GM12878 (cell line): ENCODE measurements around the gene LY6G5B. TPM values are rescaled to one million over a fixed set of nuclear protein-coding genes. Genes with fewer than 3 reads are reported as not detected.

Experiments used
- ATAC-seq: fragments of 200-7000 bp; cut with Tn5 transposase; 3 replicates; pipeline ENCODE4 v1.9.1; 2020; ENCODE audit warnings: mild to moderate bottlenecking, moderate library complexity
- BruUV-seq: library from RNA; stranded (reverse); fragments of 400-500 nt; replicated peaks from 2 replicates; lab custom pipeline; 2021; lab: Mats Ljungman, UMichigan
- CTCF ChIA-PET: fragments of 300-600 bp; sonication (Branson Sonifier 250); formaldehyde crosslinking; extraction: SDS; loops from one replicate; lab custom pipeline; 2021; ENCODE audit warnings: inconsistent platforms; lab: Yijun Ruan, JAX
- POLR2A ChIA-PET: fragments of 350-600 bp; formaldehyde crosslinking; extraction: SDS; loops from one replicate; lab custom pipeline; 2021; ENCODE audit warnings: inconsistent platforms; lab: Charles Lee
- RAD21 ChIA-PET: fragments of 300-600 bp; sonication (Branson Sonifier 250); formaldehyde crosslinking; loops from one replicate; lab custom pipeline; 2023; ENCODE audit warnings: antibody characterized with exemption; ENCODE audit not compliant: unreplicated experiment; lab: Charles Lee
- SMC1A ChIA-PET: fragments of 300-600 bp; sonication (Branson Sonifier 250); formaldehyde crosslinking; loops from one replicate; lab custom pipeline; 2023; ENCODE audit not compliant: unreplicated experiment, uncharacterized antibody; lab: Charles Lee
- DNase-seq: peaks from one replicate; pipeline ENCODE4 v3.0.0-alpha.2; 2011; ENCODE audit warnings: low read depth, low spot score
- FAIRE-seq: peaks from 3 replicates; lab custom pipeline; 2011; peaks lifted over from hg19 to GRCh38; lab: Jason Lieb, UNC
- H2AFZ ChIP-seq: 2 replicates; pipeline ENCODE4 v1.6.0; 2011; ENCODE audit warnings: low read depth, low read length, control low read depth; ENCODE audit not compliant: control insufficient read depth
- H3K27ac ChIP-seq: 2 replicates; pipeline ENCODE4 v1.5.1; 2011; ENCODE audit warnings: control low read depth; ENCODE audit not compliant: control insufficient read depth, insufficient read depth
- H3K27me3 ChIP-seq, 2 experiments: replicated peaks in 1 of 2; 2 replicates each; pipeline versions ENCODE4 v1.6.0 to v1.6.1; 2011; ENCODE audit warnings: low read length in 1 of 2; ENCODE audit not compliant: control insufficient read depth in 2 of 2, insufficient read depth in 2 of 2
- H3K36me3 ChIP-seq, 2 experiments: 2 replicates each; pipeline ENCODE4 v1.5.1; 2011; ENCODE audit warnings: low read length in 1 of 2; ENCODE audit not compliant: control insufficient read depth in 2 of 2, insufficient read depth in 2 of 2
- H3K4me1 ChIP-seq: 2 replicates; pipeline ENCODE4 v1.6.1; 2011; ENCODE audit warnings: mild to moderate bottlenecking, low read length, moderate library complexity, mixed read lengths; ENCODE audit not compliant: control insufficient read depth, insufficient read depth
- H3K4me2 ChIP-seq: 2 replicates; pipeline ENCODE4 v1.6.0; 2011; ENCODE audit warnings: control low read depth; ENCODE audit not compliant: control insufficient read depth, insufficient read depth
- H3K4me3 ChIP-seq: fragments of 200-600 bp; sonication (generic); 2 replicates; pipeline ENCODE4 v1.5.1; 2016
- H3K79me2 ChIP-seq: 2 replicates; pipeline ENCODE4 v1.6.0; 2011; ENCODE audit warnings: low read length; ENCODE audit not compliant: control insufficient read depth, insufficient read depth
- H3K9ac ChIP-seq: 2 replicates; pipeline ENCODE4 v1.8.0; 2011; ENCODE audit warnings: low read length, control low read depth, mixed read lengths; ENCODE audit not compliant: control insufficient read depth, insufficient read depth
- H3K9me3 ChIP-seq: replicated peaks from 3 replicates; pipeline ENCODE4 v1.5.1; 2011; ENCODE audit warnings: mild to moderate bottlenecking, low read length; ENCODE audit not compliant: control insufficient read depth, insufficient read depth
- H4K20me1 ChIP-seq: 2 replicates; pipeline ENCODE4 v1.6.0; 2011; ENCODE audit not compliant: control insufficient read depth, insufficient read depth
- ASH2L ChIP-seq: fragments of 300-600, 200-600 bp; sonication (generic); IDR thresholded peaks from 2 replicates; pipeline ENCODE4 v1.6.1; 2017; ENCODE audit warnings: low read depth, mild to moderate bottlenecking, borderline replicate concordance
- CHD1 ChIP-seq: IDR thresholded peaks from 2 replicates; pipeline ENCODE4 v1.6.1; 2012; ENCODE audit warnings: low read depth, low read length, improper control_type of control experiment
- EGR1 ChIP-seq, 2 experiments: IDR thresholded peaks; 1 replicate in 1 of 2; 2 replicates in 1 of 2; pipeline ENCODE4 v1.6.1; 2011 to 2012; ENCODE audit warnings: low read depth in 2 of 2, low read length in 2 of 2, borderline replicate concordance in 1 of 2, mild to moderate bottlenecking in 1 of 2, moderate library complexity in 1 of 2
- FOS ChIP-seq: IDR thresholded peaks from 3 replicates; pipeline ENCODE4 v1.6.1; 2011; ENCODE audit warnings: borderline replicate concordance; ENCODE audit not compliant: insufficient read length; ENCODE audit errors: extremely low read depth
- JUND ChIP-seq: IDR thresholded peaks from 2 replicates; pipeline ENCODE4 v1.6.1; 2012; ENCODE audit warnings: low read depth, mild to moderate bottlenecking, low read length, improper control_type of control experiment, moderate library complexity
- KLF5 ChIP-seq: fragments of 450-650 bp; IDR thresholded peaks from 2 replicates; pipeline ENCODE4 v1.6.1; 2014; ENCODE audit warnings: mild to moderate bottlenecking; ENCODE audit not compliant: partially characterized antibody
- MEF2A ChIP-seq: IDR thresholded peaks from 2 replicates; pipeline ENCODE4 v1.6.1; 2011; ENCODE audit warnings: low read depth, mild to moderate bottlenecking, low read length, moderate library complexity; ENCODE audit not compliant: insufficient read depth
- MTA2 ChIP-seq: fragments of 450-650 bp; IDR thresholded peaks from 2 replicates; pipeline ENCODE4 v1.6.1; 2016; ENCODE audit warnings: low read depth, mild to moderate bottlenecking, moderate library complexity
- MTA3 ChIP-seq: IDR thresholded peaks from 2 replicates; pipeline ENCODE4 v1.6.1; 2012; ENCODE audit warnings: low read length, inconsistent platforms, borderline replicate concordance
- SIN3A ChIP-seq: IDR thresholded peaks from 2 replicates; pipeline ENCODE4 v1.6.1; 2012; ENCODE audit warnings: low read depth, low read length, improper control_type of control experiment
- WGBS: methylation state at CpG from one replicate; pipeline ENCODE4 v1.1.6; 2016; ENCODE audit warnings: low lambda C conversion rate; ENCODE audit not compliant: insufficient replicate concordance, insufficient coverage; ENCODE audit errors: missing lambda C conversion rate; 5-methylcytosine and 5-hydroxymethylcytosine counted together
- in situ Hi-C: fragments of 300-500 bp; cut with MboI; formaldehyde crosslinking; loops from 9 replicates; pipeline ENCODE4 v1.14.3; 2018; ENCODE audit warnings: mixed read lengths
- intact Hi-C: fragments of 100-400 bp; cut with micrococcal nuclease; formaldehyde crosslinking; loops from one replicate; pipeline ENCODE4 v1.14.2; 2022; ENCODE audit not compliant: unreplicated experiment
- polyA plus RNA-seq, 11 experiments: library from polyadenylated mRNA; depleted of rRNA in 4 of 11; unstranded in 6 of 11; stranded (reverse) in 5 of 11; fragments of >200 nt; fragmentation: Nextera tagmentation in 4 of 11; fragmentation: Illumina TruSeq in 1 of 11; extraction: Ambion mirVana in 4 of 11; extraction: Trizol in 1 of 11; gene quantifications; 1 replicate in 1 of 11; 2 replicates in 10 of 11; pipeline versions ENCODE4 v1.2.1 to v1.2.3, GENCODE V29; 2011 to 2016; ENCODE audit warnings: inconsistent platforms in 2 of 11, missing spikeins in 2 of 11, low read depth in 1 of 11
- total RNA-seq, 4 experiments: library from RNA; depleted of rRNA in 3 of 4; stranded (reverse); fragments of >200 nt in 3 of 4; fragmentation: Illumina TruSeq in 1 of 4; extraction: Trizol in 1 of 4; gene quantifications; 2 replicates each; pipeline versions ENCODE4 v1.2.1 to v1.2.3, GENCODE V29; 2013 to 2021
- TF ChIP-seq, protein P1 (sequence below): fragments of 150-350 bp; IDR thresholded peaks from 2 replicates; pipeline ENCODE4 v1.6.1; 2014; ENCODE audit warnings: mild to moderate bottlenecking, low read depth, low read length

The LY6G5B gene
- total and polyA plus RNA-seq, 10 of the 15 experiments (the other 5 are each of a cell fraction or from before 2014, with no cell fraction given): 3.2 to 16.5 (median 7.5) TPM

GRCh38 chr6:31715022-31715958, 45.5 kb downstream of the LY6G5B start, which contains the start of gene LY6G6D:
Gene LY6G6D (plus strand): TSS chr6:31715348. CDS start chr6:31715356, 8 bp downstream.
- TF ChIP-seq CHD1: no peak
- TF ChIP-seq MTA3: no peak
- TF ChIP-seq ASH2L: no peak
- no peak for TF ChIP-seq MEF2A
- TF ChIP-seq JUND: no peak
- TF ChIP-seq KLF5: no peak
- TF ChIP-seq FOS: no peak
- no peak for TF ChIP-seq EGR1 (IDR thresholded peaks at IDR 0.05; ENCODE audit: borderline replicate concordance in 1 of 2, low read depth in 2 of 2, low read length in 2 of 2)
- TF ChIP-seq, protein P1, sequence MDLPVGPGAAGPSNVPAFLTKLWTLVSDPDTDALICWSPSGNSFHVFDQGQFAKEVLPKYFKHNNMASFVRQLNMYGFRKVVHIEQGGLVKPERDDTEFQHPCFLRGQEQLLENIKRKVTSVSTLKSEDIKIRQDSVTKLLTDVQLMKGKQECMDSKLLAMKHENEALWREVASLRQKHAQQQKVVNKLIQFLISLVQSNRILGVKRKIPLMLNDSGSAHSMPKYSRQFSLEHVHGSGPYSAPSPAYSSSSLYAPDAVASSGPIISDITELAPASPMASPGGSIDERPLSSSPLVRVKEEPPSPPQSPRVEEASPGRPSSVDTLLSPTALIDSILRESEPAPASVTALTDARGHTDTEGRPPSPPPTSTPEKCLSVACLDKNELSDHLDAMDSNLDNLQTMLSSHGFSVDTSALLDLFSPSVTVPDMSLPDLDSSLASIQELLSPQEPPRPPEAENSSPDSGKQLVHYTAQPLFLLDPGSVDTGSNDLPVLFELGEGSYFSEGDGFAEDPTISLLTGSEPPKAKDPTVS: no peak
- TF ChIP-seq MTA2: no peak
- no peak for TF ChIP-seq SIN3A
- Histone ChIP-seq H3K36me3 (no peaks in the 10 kb centered on the region), H3K79me2 (no peaks in the 10 kb centered on the region), H3K27me3 (peaks cover 0 to 2% of the 10 kb centered on the region in 2 experiments; a peak in 3 of 4 replicates), H3K9me3 (no peaks in the 10 kb centered on the region), H3K9ac (no peak within 1 kb of the TSS), H3K4me2 (no peak within 1 kb of the TSS), H2AFZ (no peak within 1 kb of the TSS), H3K27ac (no peak within 1 kb of the TSS), H4K20me1 (no peaks in the 10 kb centered on the region), H3K4me3 (no peak within 1 kb of the TSS), H3K4me1 (no peaks in the 10 kb centered on the region)
- ChIA-PET SMC1A (interaction anchor here (2.1 kb wide), 1 partner anchor 9 kb away, joined by 7 read pairs; the partner anchor contains the start of gene MPIG6B), CTCF (interaction anchor here (0.8 to 1.4 kb wide), 3 partner anchors 10 to 55 kb away, joined by 3 read pairs; partner anchors contain the start of gene LY6G5C), RAD21 (no interaction called here), POLR2A (interaction anchor here (0.6 to 1.3 kb wide), 2 partner anchors 43 to 55 kb away, joined by 3 to 4 read pairs; no protein-coding TSS in a partner anchor)
- no peak for FAIRE-seq
- no peak for ATAC-seq
- intact Hi-C loops (no loop called here), in situ Hi-C loops (no loop called here)
- no TSS peak for BruUV-seq
- DNase-seq: no peak
- 32% methylated on average over 16 of the region's 16 CpGs for WGBS
